ENCODE results near the gene ARHGAP23.
A peak's percentile ranks its signal among the peaks of the same experiment; 100 is the strongest.

ARHGAP23 gene

GRCh38 chr17:38442548-38442947 lies 14.3 kb downstream of the ARHGAP23 start:
- CTCF ChIA-PET, result interaction anchor here (1.1 to 5.6 kb wide), 11 partner anchors 8 to 70 kb away, joined by 3 to 56 read pairs (median 5); partner anchors contain the start of gene ARHGAP23
- TF ChIP-seq, protein P1, sequence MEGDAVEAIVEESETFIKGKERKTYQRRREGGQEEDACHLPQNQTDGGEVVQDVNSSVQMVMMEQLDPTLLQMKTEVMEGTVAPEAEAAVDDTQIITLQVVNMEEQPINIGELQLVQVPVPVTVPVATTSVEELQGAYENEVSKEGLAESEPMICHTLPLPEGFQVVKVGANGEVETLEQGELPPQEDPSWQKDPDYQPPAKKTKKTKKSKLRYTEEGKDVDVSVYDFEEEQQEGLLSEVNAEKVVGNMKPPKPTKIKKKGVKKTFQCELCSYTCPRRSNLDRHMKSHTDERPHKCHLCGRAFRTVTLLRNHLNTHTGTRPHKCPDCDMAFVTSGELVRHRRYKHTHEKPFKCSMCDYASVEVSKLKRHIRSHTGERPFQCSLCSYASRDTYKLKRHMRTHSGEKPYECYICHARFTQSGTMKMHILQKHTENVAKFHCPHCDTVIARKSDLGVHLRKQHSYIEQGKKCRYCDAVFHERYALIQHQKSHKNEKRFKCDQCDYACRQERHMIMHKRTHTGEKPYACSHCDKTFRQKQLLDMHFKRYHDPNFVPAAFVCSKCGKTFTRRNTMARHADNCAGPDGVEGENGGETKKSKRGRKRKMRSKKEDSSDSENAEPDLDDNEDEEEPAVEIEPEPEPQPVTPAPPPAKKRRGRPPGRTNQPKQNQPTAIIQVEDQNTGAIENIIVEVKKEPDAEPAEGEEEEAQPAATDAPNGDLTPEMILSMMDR (IDR thresholded peaks at IDR 0.05; ENCODE audit: insufficient read depth, low read length, missing control alignments), result no peak
- POLR2A ChIA-PET, result no interaction called here
- H3K4me3 ChIP-seq (ENCODE audit: low read depth, low read length), result no peak overlapping the region
- DNase-seq (ENCODE audit: low read depth, low spot score), result no peak

DNA sequence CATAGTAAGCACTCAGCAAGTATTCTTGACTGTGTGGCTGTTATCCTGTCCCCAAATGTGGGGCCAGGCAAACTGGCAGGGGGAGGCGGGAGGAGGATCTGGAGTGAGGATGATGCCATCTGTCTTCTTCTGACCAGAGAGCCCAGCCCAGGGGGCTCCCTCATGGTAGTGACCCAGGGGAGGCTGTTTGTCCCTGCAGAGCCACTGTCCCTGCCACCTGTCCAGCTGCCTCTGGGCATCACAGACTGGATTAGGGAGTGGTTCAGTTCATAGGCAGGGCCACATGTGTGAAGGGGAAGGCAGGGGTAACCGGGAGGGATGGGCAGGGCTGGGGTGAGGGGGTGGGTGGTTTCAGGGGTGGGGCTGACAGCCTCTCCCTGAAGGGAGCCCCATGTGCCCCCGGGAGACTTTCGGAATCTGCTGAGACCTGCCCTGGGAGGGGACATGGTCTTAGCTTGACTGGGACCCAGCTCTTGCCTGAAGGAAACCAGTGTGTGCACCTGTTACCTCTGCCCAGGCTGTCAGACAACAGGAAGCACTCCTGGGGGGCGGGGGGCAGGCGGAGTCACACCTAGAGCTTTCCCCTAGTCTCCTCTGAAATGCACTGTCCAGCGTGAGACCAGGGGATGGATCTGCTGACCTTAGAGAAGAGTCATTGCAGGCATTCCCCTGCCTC lies 15.2 kb downstream of the ARHGAP23 start:
- no peak for DNase-seq (ENCODE audit: low read depth, low spot score)
- ChIA-PET CTCF (interaction anchor here (0.6 to 5.6 kb wide), 20 partner anchors 7 to 124 kb away, joined by 3 to 56 read pairs (median 4); partner anchors contain the start of gene ARHGAP23), POLR2A (interaction anchor here (0.6 to 0.9 kb wide), 2 partner anchors 21 to 32 kb away, joined by 3 to 4 read pairs; no protein-coding TSS in a partner anchor)
- TF ChIP-seq, protein P1 (IDR thresholded peaks at IDR 0.05; ENCODE audit: insufficient read depth, low read length, missing control alignments), result no peak
- H3K4me3 ChIP-seq (ENCODE audit: low read depth, low read length), result no peak overlapping the region

GRCh38 chr17:38444151-38444550 lies 15.9 kb downstream of the ARHGAP23 start:
- ChIA-PET POLR2A (interaction anchor here (0.9 kb wide), 1 partner anchor 20 kb away, joined by 4 read pairs; no protein-coding TSS in a partner anchor), CTCF (interaction anchor here (0.6 to 5.6 kb wide), 17 partner anchors 8 to 124 kb away, joined by 3 to 56 read pairs (median 4); partner anchors contain the start of gene ARHGAP23)
- DNase-seq (ENCODE audit: low read depth, low spot score), result no peak
- TF ChIP-seq, protein P1 (IDR thresholded peaks at IDR 0.05; ENCODE audit: insufficient read depth, low read length, missing control alignments), result peak; percentile 97
- H3K4me3 ChIP-seq (ENCODE audit: low read depth, low read length), result no peak overlapping the region

DNA sequence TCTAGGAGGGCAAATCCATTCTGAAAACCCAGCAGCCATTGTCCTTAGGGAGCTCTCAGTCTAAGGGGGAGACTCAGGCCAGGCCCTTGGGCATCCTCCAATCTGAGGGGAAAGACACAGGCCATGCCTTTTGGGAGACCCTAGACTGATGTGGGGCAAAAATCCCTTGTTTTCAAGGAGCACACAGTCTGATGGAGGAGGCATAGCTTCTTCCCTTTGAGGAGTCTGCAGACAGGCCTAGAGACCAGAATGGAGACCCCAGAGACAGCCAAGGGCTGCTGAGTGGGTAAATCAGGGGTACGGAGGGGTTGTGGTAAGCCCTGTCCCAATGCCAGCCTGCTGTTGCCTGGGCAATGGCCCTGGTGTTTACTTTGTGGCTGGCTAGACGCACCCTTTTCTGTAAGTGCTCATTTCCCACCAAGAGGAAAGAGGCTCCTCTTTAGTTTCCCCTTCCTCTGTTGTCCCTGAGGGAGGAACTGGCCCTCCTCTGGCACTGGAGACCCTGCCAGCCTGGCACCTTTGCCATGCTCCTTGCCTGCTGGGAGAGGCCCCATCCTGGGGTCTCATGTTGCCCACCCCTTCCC lies 19.3 kb downstream of the ARHGAP23 start:
- no peak overlapping the region for H3K4me3 ChIP-seq (ENCODE audit: low read depth, low read length)
- ChIA-PET CTCF (interaction anchor here (0.7 to 2.1 kb wide), 11 partner anchors 9 to 217 kb away, joined by 3 to 9 read pairs (median 4); partner anchors contain the start of gene ARHGAP23), POLR2A (interaction anchor here (0.8 kb wide), 1 partner anchor 61 kb away, joined by 3 read pairs; no protein-coding TSS in a partner anchor)
- TF ChIP-seq, protein P1 (IDR thresholded peaks at IDR 0.05; ENCODE audit: insufficient read depth, low read length, missing control alignments), result no peak
- no peak for DNase-seq (ENCODE audit: low read depth, low spot score)

- H3K4me3 ChIP-seq (ENCODE audit: low read depth, low read length), result no peak overlapping the region
- ChIA-PET CTCF (interaction anchor here (0.6 to 2.1 kb wide), 3 partner anchors 8 to 1045 kb away, joined by 4 to 9 read pairs (median 6); no protein-coding TSS in a partner anchor), POLR2A (no interaction called here)
- TF ChIP-seq, protein P1 (IDR thresholded peaks at IDR 0.05; ENCODE audit: insufficient read depth, low read length, missing control alignments), result no peak
- DNase-seq (ENCODE audit: low read depth, low spot score), result no peak
Measured at GRCh38 chr17:38448208-38448771, 20.0 kb downstream of the ARHGAP23 start.
